ENCODE results near the gene LCOR. TPM values are rescaled to one million over a fixed set of nuclear protein-coding genes. Genes with fewer than 3 reads are reported as not detected.

The LCOR gene
- total and polyA plus RNA-seq, 2 of the 4 experiments (the other 2 are of a cell fraction) = 3.7 to 36.9 TPM

GRCh38 chr10:97005349-97005748 is 173.3 kb downstream of the LCOR start:
- no peak for DNase-seq
- H3K36me3 ChIP-seq (ENCODE audit: control insufficient read depth, insufficient read depth, low read length) = no peaks in the 10 kb centered on the region
- H4K8ac ChIP-seq (ENCODE audit: low read depth in 2 of 2, low read length in 2 of 2) = no peak overlapping the region
- no peak overlapping the region for H3K18ac ChIP-seq (ENCODE audit: low read depth, low read length)
- H3K79me1 ChIP-seq (ENCODE audit: low read depth in 1 of 2, low read length in 2 of 2) = no peaks in the 10 kb centered on the region
- no peak overlapping the region for H3K14ac ChIP-seq (replicated peaks; ENCODE audit: low read depth, low read length)
- no peak overlapping the region for H3K27ac ChIP-seq (ENCODE audit: insufficient read depth, low read length)
- in situ Hi-C loops (cut with MboI; ENCODE audit: low sequenced_read_pairs) (no loop called here), dilution Hi-C loops (cut with HindIII; ENCODE audit: low sequenced_read_pairs, unreplicated experiment) (no loop called here), intact Hi-C loops (cut with micrococcal nuclease) (no loop called here)
- H4K5ac ChIP-seq (ENCODE audit: low read depth, low read length) = no peak overlapping the region
- no peak overlapping the region for H2AK5ac ChIP-seq (ENCODE audit: low read depth, low read length)
- ChIA-PET POLR2A (ENCODE audit: unreplicated experiment) (no interaction called here), CTCF (no interaction called here)
- H3K27me3 ChIP-seq (ENCODE audit: control insufficient read depth, insufficient read depth, low read length) = peaks cover 9% of the 10 kb centered on the region
- ATAC-seq (ENCODE audit: low read depth) = no peak; the same call in 1 of the 2 replicates
- TF ChIP-seq FOS (IDR thresholded peaks at IDR 0.05; ENCODE audit: low read depth, low read length) = no peak
- TF ChIP-seq RAD21 (IDR thresholded peaks at IDR 0.05; ENCODE audit: low read length) = no peak
- TF ChIP-seq BHLHE40 (IDR thresholded peaks at IDR 0.05; ENCODE audit: low read depth, low read length) = no peak
- TF ChIP-seq USF2 (IDR thresholded peaks at IDR 0.05; ENCODE audit: low read depth, low read length) = peak; percentile 64; the same call in 1 of the 2 replicates
- TF ChIP-seq MXI1 (IDR thresholded peaks at IDR 0.05; ENCODE audit: borderline replicate concordance, low read depth, low read length) = no peak
- no peak for TF ChIP-seq CEBPB (IDR thresholded peaks at IDR 0.05; ENCODE audit: low read depth, low read length)
- no peak overlapping the region for H2BK5ac ChIP-seq (ENCODE audit: low read depth, low read length, poor library complexity, severe bottlenecking)
- no peaks in the 10 kb centered on the region for H3K4me1 ChIP-seq (ENCODE audit: control insufficient read depth, insufficient read depth, low read length)
- H3K4ac ChIP-seq (ENCODE audit: low read depth, low read length) = no peak overlapping the region
- H3K4me3 ChIP-seq (ENCODE audit: insufficient read depth, low read depth, low read length) = no peak overlapping the region
- WGBS, 2 experiments (ENCODE audit: extremely low coverage in 2 of 2, insufficient read length in 1 of 2) = 81% methylated on average over 4 of the region's 5 CpGs; no CpG with 5 or more reads in 1 of the 2 experiments
- no peak overlapping the region for H2AFZ ChIP-seq (replicated peaks; ENCODE audit: low read length, poor library complexity)
- no peak overlapping the region for H3K56ac ChIP-seq (ENCODE audit: extremely low read depth, insufficient read depth, low read length)
- BruUV-seq (replicated peaks) = no TSS peak
- no peak overlapping the region for H2BK15ac ChIP-seq (ENCODE audit: low read depth, low read length)
- H2BK120ac ChIP-seq (ENCODE audit: low read depth, low read length) = no peak overlapping the region
- H2AK9ac ChIP-seq (replicated peaks; ENCODE audit: low read depth, low read length, poor library complexity) = peak overlapping the region; percentile 42
- no peak overlapping the region for H3K9ac ChIP-seq (ENCODE audit: low read depth, low read length)
- no peak overlapping the region; the same call in 1 of the 2 replicates for H3K23ac ChIP-seq (ENCODE audit: low read depth, low read length)
- H3K9me3 ChIP-seq (ENCODE audit: control insufficient read depth, insufficient read depth, low read length) = peaks cover 9% of the 10 kb centered on the region
- no peak overlapping the region for H3K4me2 ChIP-seq (ENCODE audit: low read depth, low read length)
- no peaks in the 10 kb centered on the region for H3K9me1 ChIP-seq (ENCODE audit: insufficient read depth, low read length)
- H4K91ac ChIP-seq (ENCODE audit: insufficient read depth, low read depth, low read length) = no peak overlapping the region
- no peaks in the 10 kb centered on the region for H4K20me1 ChIP-seq (ENCODE audit: insufficient read depth, low read length)
- no peak overlapping the region for H2BK20ac ChIP-seq (ENCODE audit: low read depth, low read length)

Data from IMR-90 (cell line).